ENCODE measurements around the gene RAPGEF5. TPM values are rescaled to one million over a fixed set of nuclear protein-coding genes. Genes with fewer than 3 reads are reported as not detected.

Gene RAPGEF5
- total and polyA plus RNA-seq, 2 donors (not counting 3 experiments of a cell fraction or from before 2014, with no cell fraction given): 10.0 to 43.2 TPM

- intact Hi-C loops (cut with micrococcal nuclease) (no loop called here), dilution Hi-C loops (cut with MboI; ENCODE audit: extremely low pct_ligation_motif_present, low sequenced_read_pairs) (no loop called here)
- H3K4me1 ChIP-seq (ENCODE audit: control insufficient read depth, extremely low read depth, insufficient read depth, low read length): no peaks in the 10 kb centered on the region
- H4K20me1 ChIP-seq (replicated peaks; ENCODE audit: control insufficient read depth, extremely low read depth, insufficient read depth, low read length): no peaks in the 10 kb centered on the region
- H3K9ac ChIP-seq (replicated peaks; ENCODE audit: extremely low read depth, insufficient read depth, low read length): no peak overlapping the region
- no peak overlapping the region for H3K27ac ChIP-seq (ENCODE audit: insufficient read depth, low read depth, low read length)
- no peak overlapping the region for H2AFZ ChIP-seq (ENCODE audit: low read depth, low read length)
- no peaks in the 10 kb centered on the region for H3K36me3 ChIP-seq (ENCODE audit: control insufficient read depth in 2 of 2, extremely low read depth in 1 of 2, insufficient read depth in 2 of 2, low read length in 2 of 2)
- BruUV-seq (replicated peaks): no TSS peak
- H3K9me3 ChIP-seq (replicated peaks; ENCODE audit: control insufficient read depth, insufficient read depth, low read length): no peaks in the 10 kb centered on the region
- TF ChIP-seq JUN (IDR thresholded peaks at IDR 0.05; ENCODE audit: borderline replicate concordance, insufficient read depth, insufficient read length, low read depth): no peak
- TF ChIP-seq EZH2 (IDR thresholded peaks at IDR 0.05; ENCODE audit: borderline replicate concordance, low read depth, low read length, severe bottlenecking): no peak
- no peak for TF ChIP-seq FOS (IDR thresholded peaks at IDR 0.05; ENCODE audit: borderline replicate concordance, insufficient read depth, low read length)
- TF ChIP-seq CTCF (IDR thresholded peaks at IDR 0.05; ENCODE audit: extremely low read depth in 1 of 2, insufficient read depth in 1 of 2, low read depth in 1 of 2, low read length in 2 of 2): no peak
- no peak for TF ChIP-seq GATA2 (IDR thresholded peaks at IDR 0.05; ENCODE audit: insufficient read depth, insufficient read length, low read depth, low read length)
- no peak for TF ChIP-seq POLR2A (IDR thresholded peaks at IDR 0.05; ENCODE audit: low read depth, low read length)
- TF ChIP-seq MYC (IDR thresholded peaks at IDR 0.05; ENCODE audit: low read depth, low read length): no peak
- no peak for TF ChIP-seq MAX (IDR thresholded peaks at IDR 0.05; ENCODE audit: insufficient read depth, insufficient read length)
- no peak for TF ChIP-seq POLR2AphosphoS5 (IDR thresholded peaks at IDR 0.05; ENCODE audit: insufficient read depth, low read depth, low read length)
- ChIA-PET CTCF (no interaction called here), POLR2A (no interaction called here)
- no peaks in the 10 kb centered on the region for H3K9me1 ChIP-seq (replicated peaks; ENCODE audit: control insufficient read depth, extremely low read depth, insufficient read depth, low read length)
- H3K79me2 ChIP-seq (ENCODE audit: control insufficient read depth, insufficient read depth, low read length): no peaks in the 10 kb centered on the region
- no peak overlapping the region for H3K4me3 ChIP-seq (replicated peaks in 1 of 3; ENCODE audit: insufficient read depth in 1 of 3, low read depth in 1 of 3, low read length in 3 of 3)
- no peaks in the 10 kb centered on the region for H3K27me3 ChIP-seq (ENCODE audit: control insufficient read depth in 2 of 2, insufficient read depth in 2 of 2, low read length in 2 of 2)
- DNase-seq (ENCODE audit: low read depth, low spot score): no peak
- no peak overlapping the region for H3K4me2 ChIP-seq (ENCODE audit: insufficient read depth, low read length)
- no peak for FAIRE-seq
These were observed 106.6 kb downstream of the RAPGEF5 start for GRCh38 chr7:22250390-22250789.

Measured in endothelial cell of umbilical vein (primary cell).